HL-60 (cell line): Measurements from ENCODE around the gene RNASE2.
"Not testable (repeated sequence)": the region's sequence is repeated elsewhere in the genome, so short reads cannot be mapped to it uniquely, and the experiment has no call there.

Experiments used
- DNase-seq, 2 experiments: peaks; one replicate each; pipeline ENCODE4 v3.0.0-alpha.2; 2010 to 2020; ENCODE audit warnings: low read depth in 1 of 2, low spot score in 1 of 2
- H3K27ac ChIP-seq: fragments of 250-450 bp; sonication (Bioruptor Pico); replicated peaks from 2 replicates; pipeline ENCODE4 v1.5.1; 2020; ENCODE audit warnings: mild to moderate bottlenecking, moderate library complexity
- H3K27me3 ChIP-seq: fragments of 250-450 bp; sonication (Bioruptor Pico); 2 replicates; pipeline ENCODE4 v1.5.1; 2021; ENCODE audit warnings: mild to moderate bottlenecking, moderate library complexity; ENCODE audit not compliant: insufficient read depth, poor library complexity, severe bottlenecking
- H3K4me3 ChIP-seq: replicated peaks from 2 replicates; pipeline ENCODE4 v1.5.1; 2011; ENCODE audit warnings: mild to moderate bottlenecking, control low read depth, low read length; ENCODE audit not compliant: insufficient read depth
- CTCF ChIP-seq: IDR thresholded peaks from one replicate; pipeline ENCODE4 v1.5.1; 2011; ENCODE audit warnings: low read length, control low read depth, inconsistent platforms; ENCODE audit not compliant: insufficient read depth
- GABPA ChIP-seq: IDR thresholded peaks from 2 replicates; pipeline ENCODE4 v1.6.1; 2012; ENCODE audit warnings: low read depth
- POLR2AphosphoS5 ChIP-seq: IDR thresholded peaks from 2 replicates; pipeline ENCODE4 v1.6.1; 2012; ENCODE audit warnings: low read depth
- REST ChIP-seq: IDR thresholded peaks from 2 replicates; pipeline ENCODE4 v1.6.1; 2012; ENCODE audit warnings: low read depth; ENCODE audit not compliant: insufficient replicate concordance
- SPI1 ChIP-seq: IDR thresholded peaks from 2 replicates; pipeline ENCODE4 v1.6.1; 2012; ENCODE audit warnings: low read depth, mild to moderate bottlenecking, borderline replicate concordance

The RNASE2 gene

DNA sequence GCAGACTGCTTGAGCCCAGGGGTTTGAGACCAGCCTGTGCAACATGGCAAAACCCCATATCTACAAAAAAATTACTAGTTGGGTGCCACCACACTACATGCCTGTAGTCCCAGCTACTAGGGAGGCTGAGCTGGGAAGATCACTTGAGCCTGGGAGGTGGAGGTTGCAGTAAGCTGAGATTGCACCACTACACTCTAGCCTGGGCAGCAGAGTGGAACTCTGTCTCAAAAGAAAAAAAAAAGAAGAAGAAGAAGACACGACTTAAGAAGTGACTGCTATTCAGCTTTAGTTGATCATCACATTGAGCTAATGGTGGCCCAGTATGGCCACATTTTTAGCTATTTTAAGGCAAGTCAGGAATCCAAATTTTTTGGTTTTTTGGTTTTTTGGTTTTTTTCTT, 25.6 kb downstream of the RNASE2 start:
- Histone ChIP-seq H3K4me3 (no peak overlapping the region), H3K27me3 (no peaks in the 10 kb centered on the region), H3K27ac (no peak overlapping the region)
- DNase-seq = no peak
- TF ChIP-seq GABPA (no peak), REST (no peak), CTCF (no peak), SPI1 (no peak), POLR2AphosphoS5 (no peak)

DNA sequence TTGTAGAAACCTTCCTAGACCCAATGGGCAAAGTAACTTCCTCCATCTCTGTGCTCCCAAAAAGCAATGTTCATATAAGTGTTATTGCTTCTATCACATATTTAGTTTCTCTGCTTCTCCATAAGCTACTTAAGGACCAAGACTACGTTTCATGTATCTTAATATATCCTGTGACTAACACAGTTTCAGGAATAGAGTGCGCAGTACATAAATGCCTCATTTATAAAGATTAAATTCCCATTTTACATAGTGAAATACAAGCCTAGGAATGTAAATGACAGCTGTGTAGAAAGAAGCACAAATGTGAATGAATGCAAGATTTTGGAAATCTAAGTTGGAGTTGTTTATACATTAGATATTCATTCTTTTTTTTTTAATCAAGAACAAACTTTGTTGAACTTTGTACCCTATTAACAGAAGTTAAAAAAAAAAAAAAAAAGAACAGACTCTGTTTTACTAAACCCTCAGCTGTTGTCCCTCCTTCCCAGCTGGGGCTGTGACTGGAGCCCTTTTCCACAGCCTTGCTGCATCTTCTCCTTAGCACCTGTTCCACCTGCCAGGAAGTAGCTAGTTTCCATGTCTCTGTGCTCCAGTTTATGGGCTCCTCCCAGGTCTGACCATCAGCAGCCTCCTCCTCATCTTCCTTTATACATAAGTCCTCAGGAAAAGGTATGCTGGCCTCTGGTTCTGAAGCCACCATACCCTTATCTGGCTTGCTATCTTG, 27.5 kb downstream of the RNASE2 start:
- Histone ChIP-seq H3K27ac (no peak overlapping the region), H3K4me3 (no peak overlapping the region), H3K27me3 (no peaks in the 10 kb centered on the region)
- no peak for DNase-seq
- no peak for TF ChIP-seq REST
- TF ChIP-seq POLR2AphosphoS5 = no peak
- no peak for TF ChIP-seq CTCF
- no peak for TF ChIP-seq SPI1
- no peak for TF ChIP-seq GABPA

DNA sequence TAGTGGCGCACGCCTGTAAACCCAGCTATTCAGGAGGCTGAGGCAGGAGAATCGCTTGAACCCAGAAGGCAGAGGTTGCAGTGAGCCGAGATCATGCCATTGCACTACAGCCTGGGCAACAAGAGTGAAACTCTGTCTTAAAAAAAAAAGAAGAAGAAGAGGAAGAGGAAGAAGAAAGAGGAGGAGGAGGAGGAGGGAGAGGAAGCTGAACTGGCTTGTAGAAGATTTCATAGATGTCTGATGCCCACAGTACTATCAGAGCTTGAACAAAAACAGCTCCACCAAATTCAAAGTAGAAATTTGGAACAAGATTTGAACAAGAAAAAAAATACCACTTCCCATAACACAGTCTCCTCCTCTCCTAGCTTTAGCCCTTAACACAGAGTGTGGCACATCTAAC, 30.4 kb downstream of the RNASE2 start:
- H3K27ac ChIP-seq = peak overlapping the region; percentile 14; the same call in 1 of the 2 replicates
- not testable (repeated sequence) for H3K27me3 ChIP-seq, H3K4me3 ChIP-seq
- peak; percentile 66; the same call in 1 of the 2 replicates for TF ChIP-seq SPI1
- DNase-seq = peak; percentile 14 to 43

DNA sequence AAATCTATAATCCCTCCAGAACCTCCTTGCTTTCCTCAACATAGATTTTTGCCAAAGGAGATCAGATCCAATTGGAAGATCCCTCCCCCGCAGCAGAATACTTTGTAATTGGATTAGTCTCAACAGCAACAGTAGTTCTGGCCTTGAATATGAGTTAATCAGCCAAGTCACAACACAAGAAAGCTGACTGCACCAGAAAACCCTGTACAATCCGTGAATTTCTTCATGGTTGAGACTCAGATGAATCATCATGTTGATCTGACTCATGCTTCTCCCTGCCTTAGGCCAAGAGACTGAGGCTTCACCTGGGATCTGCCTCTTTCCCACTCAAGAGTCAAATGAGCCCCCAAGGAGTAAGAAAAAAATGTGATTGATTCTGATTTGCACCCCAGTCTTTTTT, 31.5 kb downstream of the RNASE2 start:
- DNase-seq = peak in 1 of 2 experiments; percentile 75
- Histone ChIP-seq H3K27me3 (no peaks in the 10 kb centered on the region), H3K4me3 (no peak overlapping the region), H3K27ac (no peak overlapping the region)
- TF ChIP-seq GABPA = no peak
